Stimulated activated CD4-positive, alpha-beta T cell treated with anti-CD3 and anti-CD28 coated beads, Interleukin-15, amount 100 ng/mL, for 24 hours (primary cell): ENCODE measurements around the gene TFAM.

Source experiments
- DNase-seq: peaks from one replicate; pipeline ENCODE4 v3.0.0-alpha.2; 2020

Gene TFAM

GRCh38 chr10:58384999-58385783 is at the start of gene TFAM:
Gene TFAM, plus strand, starts transcription at chr10:58385410. Its CDS starts 138 bp downstream, at chr10:58385548.
- DNase-seq, result peak; percentile 97

DNA sequence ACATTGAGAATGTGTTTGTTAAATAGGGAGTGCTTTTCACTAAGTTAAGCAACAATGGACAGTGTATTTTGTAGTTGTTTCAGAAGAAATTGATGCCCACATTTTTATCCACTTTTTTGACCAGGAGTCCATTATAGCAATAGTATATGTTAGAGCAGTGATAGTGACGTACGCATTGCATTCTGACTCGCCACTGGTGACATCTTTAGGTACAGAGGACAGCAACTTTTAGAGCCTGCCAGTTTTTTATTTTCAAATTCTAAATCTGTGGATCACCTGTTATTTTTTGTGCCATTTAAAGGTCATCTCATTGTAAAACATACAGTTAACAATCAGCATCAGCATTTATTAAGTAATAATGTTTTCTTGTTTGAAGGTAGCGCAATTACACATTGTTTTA is 49.0 kb upstream of the TFAM start:
- DNase-seq, result no peak

DNA sequence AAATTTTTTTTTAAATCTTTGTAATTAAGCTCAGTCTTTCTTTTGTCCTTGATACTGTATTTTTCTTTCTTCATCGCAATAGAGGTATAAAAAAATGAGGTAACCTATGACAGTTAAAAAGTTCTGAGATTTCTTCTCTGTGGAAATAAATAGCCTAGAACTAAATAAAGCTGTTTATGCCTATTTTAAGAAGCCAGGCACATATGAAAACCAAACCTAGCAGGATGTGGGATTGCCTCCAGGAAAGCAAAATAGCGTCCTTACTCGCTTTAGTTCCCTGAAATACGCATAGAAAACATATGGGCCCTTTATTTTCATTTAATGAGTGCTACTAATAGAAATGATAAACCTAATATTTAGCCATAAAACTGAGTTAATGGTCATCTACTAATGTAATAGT is 43.8 kb upstream of the TFAM start:
- no peak for DNase-seq

GRCh38 chr10:58341947-58342346 is 43.3 kb upstream of the TFAM start:
- DNase-seq, result no peak

GRCh38 chr10:58347967-58348366 is 37.2 kb upstream of the TFAM start:
- no peak for DNase-seq

GRCh38 chr10:58348571-58349033 is 36.6 kb upstream of the TFAM start:
- DNase-seq, result no peak

- no peak for DNase-seq
Observed at GRCh38 chr10:58350023-58350422, 35.2 kb upstream of the TFAM start.

DNA sequence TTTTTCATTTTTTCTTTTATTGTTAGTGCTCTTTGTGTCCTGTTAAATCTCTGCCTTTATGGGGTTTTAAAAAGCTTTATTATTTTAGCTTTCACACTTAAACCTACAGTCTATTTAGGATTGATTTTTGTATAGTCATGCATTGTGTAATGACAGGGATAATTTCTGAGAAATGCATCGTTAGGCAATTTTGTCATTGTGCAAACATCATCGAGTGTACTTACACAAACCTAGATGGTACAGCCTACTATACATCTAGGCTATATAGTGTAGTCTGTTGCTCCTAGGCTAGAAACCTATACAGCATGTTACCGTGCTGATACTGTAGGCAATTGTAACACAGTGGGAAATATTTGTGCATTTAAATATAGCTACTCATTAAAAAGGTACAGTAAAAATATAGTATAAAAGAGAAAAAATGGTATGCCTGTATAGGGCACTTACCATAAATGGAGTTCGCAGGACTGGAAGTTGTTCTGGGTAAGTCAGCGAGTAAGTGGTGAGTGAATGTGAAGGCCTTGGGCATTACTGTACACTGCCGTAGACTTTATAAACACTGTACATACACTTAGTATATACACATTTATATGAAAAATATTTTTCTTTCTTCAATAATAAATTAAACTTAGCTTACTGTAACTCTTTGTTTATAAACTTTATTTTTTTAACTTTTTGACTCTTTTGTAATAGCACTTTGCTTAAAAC is 34.4 kb upstream of the TFAM start:
- DNase-seq, result no peak

DNA sequence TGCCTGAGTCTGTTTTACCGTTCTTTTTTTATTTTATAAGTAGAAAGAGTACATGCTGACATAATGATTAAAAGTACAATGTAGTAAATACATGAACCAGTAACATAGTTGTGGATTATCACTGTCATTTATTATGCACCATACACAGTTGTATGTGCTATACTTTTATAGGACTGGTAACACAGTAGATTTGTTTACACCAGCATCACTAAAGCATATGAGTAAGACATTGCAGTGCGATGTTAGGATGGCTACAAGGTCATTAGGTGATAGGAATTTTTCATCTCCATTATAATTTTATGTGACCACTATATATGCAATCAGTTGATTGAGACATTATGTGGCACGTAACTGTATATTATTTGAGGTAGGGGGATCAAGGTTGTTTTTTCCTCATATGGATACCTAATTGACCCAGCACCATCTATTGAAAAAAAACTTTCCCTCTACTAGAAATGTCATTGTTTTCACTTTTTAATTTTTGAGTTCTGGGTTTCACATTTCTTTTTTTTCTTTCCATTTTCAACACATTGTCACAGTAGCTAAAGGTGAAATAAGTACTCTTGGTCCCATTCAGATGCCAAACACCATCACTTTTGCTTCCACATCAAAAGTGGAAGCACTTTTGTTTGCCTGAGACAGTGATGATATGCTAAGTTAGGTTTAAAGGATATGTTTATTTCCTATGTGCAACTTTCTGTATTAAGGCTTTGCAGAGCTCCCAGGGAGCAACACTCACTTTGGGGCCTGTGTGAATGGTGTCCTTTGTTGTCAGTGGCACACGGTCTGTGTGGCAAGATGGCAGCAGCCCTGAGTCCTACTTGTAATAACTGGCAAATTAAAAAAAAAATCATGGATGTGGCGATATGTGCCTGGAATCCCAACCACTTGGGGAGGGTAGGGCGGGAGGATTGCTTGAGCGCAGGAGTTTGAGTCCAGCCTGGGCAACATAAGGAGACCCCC is 33.3 kb upstream of the TFAM start:
- no peak for DNase-seq

DNA sequence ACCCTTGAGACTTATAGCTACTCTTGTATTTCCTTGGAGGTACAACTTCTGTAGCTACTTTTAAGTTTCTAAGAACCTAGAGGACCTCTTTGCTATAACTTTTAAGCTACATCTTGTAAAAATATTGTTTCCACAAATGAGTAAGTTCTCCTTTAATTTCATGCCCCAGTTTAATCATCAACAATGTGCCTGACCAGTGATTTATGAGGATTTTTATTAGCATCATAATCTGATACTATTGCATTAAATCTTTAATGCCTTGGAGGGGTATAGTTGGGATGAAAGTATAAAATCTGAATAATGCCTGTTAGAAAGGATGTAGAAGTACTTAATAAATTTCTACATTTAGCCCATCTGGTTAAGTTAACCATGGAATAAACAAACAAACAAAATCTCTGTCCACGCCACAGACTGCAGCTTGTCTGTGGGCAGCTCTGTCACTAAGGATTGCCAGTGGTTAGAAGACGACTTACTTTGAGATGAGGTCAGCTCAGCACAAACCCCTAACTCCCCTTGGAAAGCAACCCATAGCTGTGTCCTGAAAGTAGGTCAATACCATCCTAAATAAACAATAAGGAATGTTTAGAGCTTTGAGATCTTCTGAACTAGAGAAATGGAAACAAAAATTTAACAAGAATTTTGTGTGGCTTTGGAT is 32.1 kb upstream of the TFAM start:
- no peak for DNase-seq

GRCh38 chr10:58356756-58357155 is 28.5 kb upstream of the TFAM start:
- DNase-seq, result no peak

DNA sequence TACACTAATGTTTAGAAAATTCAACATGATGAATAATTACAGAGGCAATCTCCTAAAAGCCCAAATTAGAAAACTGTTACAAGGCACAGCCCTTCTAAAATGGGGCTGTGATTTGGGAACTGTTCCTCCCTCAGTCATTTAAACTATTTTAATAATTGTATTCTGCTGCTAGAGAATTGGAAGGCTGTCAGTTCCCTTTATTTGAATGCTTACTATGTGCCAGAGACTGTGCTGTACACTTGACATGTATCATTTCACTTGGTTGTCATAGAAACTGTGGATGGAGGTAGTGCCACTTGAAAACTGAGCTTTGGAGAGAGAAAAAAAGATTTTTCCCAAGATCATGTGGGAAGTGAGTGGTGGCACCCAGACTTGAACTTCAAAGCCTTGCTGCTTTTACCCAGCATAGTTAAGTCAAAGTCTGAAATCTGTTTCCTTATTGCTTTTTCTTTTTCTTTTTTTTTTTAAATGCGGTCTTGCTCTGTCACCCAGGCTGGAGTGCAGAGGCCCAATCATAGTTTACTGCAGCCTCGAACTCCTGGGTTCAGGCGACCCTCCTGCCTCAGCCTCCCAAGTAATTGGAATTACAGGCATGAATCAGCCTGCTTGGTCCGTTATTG is 26.8 kb upstream of the TFAM start:
- no peak for DNase-seq

DNA sequence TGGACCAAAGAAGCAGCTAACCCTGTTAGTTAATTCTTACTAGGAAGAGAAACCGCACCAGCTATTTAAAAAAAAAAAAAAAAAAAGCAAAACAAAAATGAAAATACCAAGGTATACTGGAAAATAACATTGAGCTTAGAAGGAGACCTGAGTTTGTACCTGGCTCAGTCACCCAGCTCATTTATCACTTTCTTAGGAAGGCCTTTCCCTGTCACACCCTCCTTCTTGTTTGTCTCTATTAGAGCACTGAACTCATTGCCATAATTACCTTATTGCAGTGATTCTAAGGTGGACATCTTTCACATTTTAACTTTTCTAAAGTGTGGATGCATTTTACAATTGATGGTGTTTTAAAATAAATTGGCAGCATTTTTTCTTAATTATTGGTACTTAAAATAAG is 26.3 kb upstream of the TFAM start:
- DNase-seq, result no peak

GRCh38 chr10:58359541-58359940 is 25.7 kb upstream of the TFAM start:
- no peak for DNase-seq

- no peak for DNase-seq
Observed at GRCh38 chr10:58360412-58361004, 24.7 kb upstream of the TFAM start.

DNA sequence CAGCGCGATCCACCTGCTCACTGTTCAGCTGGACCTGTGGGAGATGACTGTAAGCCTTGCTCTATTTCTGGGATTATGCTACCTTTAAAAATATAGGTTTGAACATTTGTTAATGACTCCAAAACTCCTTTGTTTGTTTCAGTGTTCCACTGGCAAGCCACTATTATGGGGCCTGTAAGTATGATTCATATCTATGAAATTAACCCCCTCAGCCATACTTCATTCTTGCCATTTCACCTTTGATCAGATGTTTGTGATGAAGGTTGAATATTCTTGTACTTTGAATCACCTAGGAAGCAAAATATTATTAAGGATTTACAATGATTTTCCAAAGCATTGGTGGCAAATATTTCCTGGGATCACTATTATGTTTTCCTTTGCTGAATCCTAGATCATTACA is 23.9 kb upstream of the TFAM start:
- no peak for DNase-seq

GRCh38 chr10:58362027-58362789 is 23.0 kb upstream of the TFAM start:
- DNase-seq, result no peak

DNA sequence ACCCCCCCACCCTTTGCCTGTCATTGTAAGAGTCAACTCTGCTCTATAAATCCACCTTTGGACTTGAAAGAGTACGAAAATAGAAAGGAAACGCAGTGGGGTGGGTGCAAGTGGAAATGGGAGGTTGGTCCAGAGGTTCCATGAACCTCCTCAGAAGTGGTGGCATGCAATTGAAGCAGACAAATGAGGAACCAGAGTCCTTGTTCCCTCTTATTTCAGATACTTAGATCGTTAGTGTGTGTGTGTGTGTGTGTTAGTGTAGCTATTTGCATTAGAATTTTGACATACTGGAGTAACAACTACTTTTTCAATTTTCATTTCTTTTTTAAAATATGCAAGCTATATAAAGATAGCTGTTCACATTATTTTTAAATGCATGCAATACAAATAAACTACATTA is 18.1 kb upstream of the TFAM start:
- DNase-seq, result no peak

DNA sequence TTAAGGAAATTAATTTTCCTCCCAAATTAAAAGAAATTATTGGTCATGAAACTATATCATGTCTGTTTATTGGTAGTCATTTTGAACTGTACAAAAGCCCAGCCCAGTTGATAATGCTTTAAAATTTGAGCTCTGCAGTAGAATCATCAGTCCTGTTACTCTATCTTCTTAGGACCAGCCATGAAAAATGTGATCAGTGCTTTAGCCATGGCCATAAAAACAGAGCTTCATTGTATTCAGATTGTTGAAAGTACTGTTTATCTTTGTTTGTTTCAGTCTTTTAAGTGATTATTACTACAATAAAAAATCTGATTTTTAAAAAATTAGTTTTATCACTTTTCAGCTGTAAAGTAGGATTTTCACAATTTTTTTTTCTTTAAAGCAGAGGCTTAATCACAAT is 13.7 kb upstream of the TFAM start:
- no peak for DNase-seq

- DNase-seq, result no peak
Observed at GRCh38 chr10:58372607-58373441, 12.4 kb upstream of the TFAM start.
